ENCODE measurements around the gene SYT1. TPM values are rescaled to one million over a fixed set of nuclear protein-coding genes. Genes with fewer than 3 reads are reported as not detected.

The SYT1 gene
- total RNA-seq, 4 donors from 2014 or later = 1.4 to 4.1 (median 1.8) TPM

DNA sequence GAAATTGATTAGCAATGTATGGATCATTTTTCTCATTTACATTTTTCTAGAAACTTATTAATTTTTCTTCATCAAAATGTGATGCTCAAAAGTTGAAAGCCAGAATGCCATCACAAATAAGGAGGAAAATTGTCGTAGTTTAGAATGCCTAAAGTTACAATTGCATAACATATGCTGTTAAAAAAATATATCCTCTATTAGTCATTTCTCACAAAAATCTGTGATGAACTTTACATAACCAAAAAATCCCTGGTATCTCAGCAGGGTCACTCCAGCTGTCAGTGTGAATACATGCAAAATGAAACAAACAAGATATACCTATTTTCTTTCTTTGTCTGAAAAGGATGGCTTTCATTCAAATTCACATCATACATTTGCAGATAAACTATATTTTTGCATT, 467.3 kb downstream of the SYT1 start:
- no peaks in the 10 kb centered on the region for H3K9me3 ChIP-seq
- no peaks in the 10 kb centered on the region for H3K27me3 ChIP-seq
- DNase-seq = no peak
- H3K36me3 ChIP-seq = no peaks in the 10 kb centered on the region
- no peak overlapping the region for H3K27ac ChIP-seq
- TF ChIP-seq POLR2A (IDR thresholded peaks at IDR 0.05) (no peak), CTCF (IDR thresholded peaks at IDR 0.05) (no peak)
- no peaks in the 10 kb centered on the region for H3K4me1 ChIP-seq
- H3K4me3 ChIP-seq = no peak overlapping the region

DNA sequence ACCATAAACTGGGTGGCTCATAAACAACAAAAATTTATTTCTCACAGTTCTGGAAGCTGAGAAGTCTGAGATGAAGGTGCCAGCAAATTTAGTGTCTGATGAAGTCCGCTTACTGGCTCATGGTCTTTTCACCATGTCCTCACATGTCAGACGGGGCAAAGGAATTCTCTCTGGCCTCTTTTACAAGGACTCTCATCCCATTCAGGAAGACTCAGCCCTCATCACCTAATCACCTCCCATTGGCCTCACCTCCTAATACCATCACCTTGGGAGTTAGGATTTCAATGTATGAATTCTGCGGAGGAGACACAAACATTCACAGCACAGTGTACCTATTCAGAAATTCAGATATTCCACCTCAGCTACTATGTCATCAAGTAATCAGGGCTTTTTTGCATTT, 468.6 kb downstream of the SYT1 start:
- TF ChIP-seq POLR2A (IDR thresholded peaks at IDR 0.05) (no peak), CTCF (IDR thresholded peaks at IDR 0.05) (no peak)
- Histone ChIP-seq H3K27me3 (no peaks in the 10 kb centered on the region), H3K4me3 (no peak overlapping the region), H3K9me3 (no peaks in the 10 kb centered on the region), H3K4me1 (no peaks in the 10 kb centered on the region), H3K36me3 (no peaks in the 10 kb centered on the region), H3K27ac (no peak overlapping the region)
- no peak for DNase-seq

- DNase-seq = no peak
- Histone ChIP-seq H3K9me3 (no peaks in the 10 kb centered on the region), H3K36me3 (no peaks in the 10 kb centered on the region), H3K27me3 (no peaks in the 10 kb centered on the region), H3K27ac (no peak overlapping the region), H3K4me3 (no peak overlapping the region), H3K4me1 (no peaks in the 10 kb centered on the region)
- TF ChIP-seq CTCF (IDR thresholded peaks at IDR 0.05) (no peak), POLR2A (IDR thresholded peaks at IDR 0.05) (no peak)
Measured at GRCh38 chr12:79337662-79338290, 473.2 kb downstream of the SYT1 start.

DNA sequence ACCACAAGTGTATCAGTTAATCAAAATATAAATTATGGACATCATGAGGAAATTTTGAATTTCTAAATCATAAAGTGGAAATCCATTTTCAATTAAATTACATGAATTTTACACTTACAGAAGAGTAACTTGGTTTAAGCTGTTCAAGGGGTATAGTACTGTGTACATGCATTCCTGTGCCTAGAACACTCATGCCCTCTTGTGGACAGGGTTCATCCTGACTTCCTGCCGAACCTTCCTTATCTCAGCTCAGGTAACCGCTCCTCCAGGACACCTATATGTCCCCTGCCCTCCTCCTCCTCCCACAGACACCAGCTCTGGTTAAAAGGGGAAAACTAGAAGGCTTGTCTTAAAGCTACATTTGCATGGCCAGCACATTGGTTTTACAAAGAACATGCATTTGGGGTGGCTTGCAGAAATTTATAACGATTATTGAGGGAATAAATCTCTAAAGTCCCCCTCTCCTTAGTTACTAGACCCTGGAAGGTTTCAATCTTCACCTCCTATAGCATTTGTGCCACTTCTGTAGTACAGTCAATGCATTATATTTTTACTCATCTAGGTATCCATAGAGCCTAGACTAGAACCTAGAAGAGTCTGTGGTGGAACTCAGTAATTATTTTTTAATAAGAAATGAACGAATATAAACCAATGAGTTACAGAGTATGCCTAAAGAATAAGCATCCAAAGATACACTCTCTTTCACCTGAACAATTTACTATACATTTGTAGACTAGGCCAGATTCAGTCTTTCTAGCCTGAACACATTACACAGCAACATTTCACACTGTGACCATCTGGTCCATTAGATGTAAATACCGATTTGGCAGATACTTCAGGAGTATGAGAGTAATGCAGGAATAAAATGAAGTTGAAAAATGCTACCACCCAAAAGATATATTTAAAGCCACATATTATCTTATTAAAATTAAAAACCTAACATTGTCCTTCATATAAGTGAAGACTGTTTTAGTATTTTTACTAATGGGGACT, 480.6 kb downstream of the SYT1 start:
- H3K36me3 ChIP-seq = no peaks in the 10 kb centered on the region
- no peak overlapping the region for H3K27ac ChIP-seq
- H3K27me3 ChIP-seq = no peaks in the 10 kb centered on the region
- TF ChIP-seq POLR2A (IDR thresholded peaks at IDR 0.05) = no peak
- TF ChIP-seq CTCF (IDR thresholded peaks at IDR 0.05) = peak in 4 of 6 experiments; percentile 20 to 57 (median 54)
- no peaks in the 10 kb centered on the region for H3K4me1 ChIP-seq
- peak in 1 of 3 donors; percentile 51 for DNase-seq
- no peak overlapping the region for H3K4me3 ChIP-seq
- no peaks in the 10 kb centered on the region for H3K9me3 ChIP-seq

DNA sequence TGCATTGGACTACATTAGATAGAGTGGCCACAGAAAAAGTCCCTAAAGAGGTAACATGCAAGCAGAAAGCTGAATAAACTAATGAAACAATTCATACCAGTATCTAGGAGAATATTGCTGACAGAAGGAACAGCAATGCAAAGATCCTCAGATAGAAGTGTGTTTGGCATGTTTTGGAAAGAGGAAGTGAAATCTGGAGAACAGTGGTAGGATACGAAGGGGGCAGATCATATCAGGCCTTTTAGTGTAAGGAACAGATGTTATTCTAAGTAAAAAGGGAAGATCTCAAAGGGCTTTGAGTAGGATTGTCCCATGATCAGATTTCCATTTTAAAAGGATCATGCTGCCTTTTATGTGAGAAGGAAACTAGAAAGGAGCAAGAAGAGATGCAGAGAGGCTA, 483.3 kb downstream of the SYT1 start:
- Histone ChIP-seq H3K4me1 (no peaks in the 10 kb centered on the region), H3K36me3 (no peaks in the 10 kb centered on the region), H3K27me3 (no peaks in the 10 kb centered on the region), H3K9me3 (no peaks in the 10 kb centered on the region), H3K27ac (no peak overlapping the region), H3K4me3 (no peak overlapping the region)
- no peak for DNase-seq
- TF ChIP-seq POLR2A (IDR thresholded peaks at IDR 0.05) (no peak), CTCF (IDR thresholded peaks at IDR 0.05) (no peak)

Data from Peyer's patch (tissue), 4 donors.